NCI-H146 treated with DMSO at 0.1 percent for 48 hours (cell line): ENCODE results near the gene DNAJC5.
A peak's percentile ranks its signal among the peaks of the same experiment; 100 is the strongest.
"Not testable (repeated sequence)": the region's sequence is repeated elsewhere in the genome, so short reads cannot be mapped to it uniquely, and the experiment has no call there.

Experiments
- DNase-seq: peaks from one replicate; lab custom pipeline; 2025; ENCODE audit not compliant: unreplicated experiment; lab: John Stamatoyannopoulos, UW

The DNAJC5 gene

GRCh38 chr20:63966172-63966943, 71.4 kb downstream of the DNAJC5 start:
- no peak for DNase-seq

GRCh38 chr20:63966944-63967322, 72.0 kb downstream of the DNAJC5 start:
- no peak for DNase-seq

- DNase-seq = no peak
Observed at GRCh38 chr20:63967330-63968135, 72.6 kb downstream of the DNAJC5 start.

GRCh38 chr20:63968136-63968927, 73.4 kb downstream of the DNAJC5 start:
- DNase-seq = no peak

- DNase-seq = no peak
Observed at GRCh38 chr20:63968928-63969760, 74.2 kb downstream of the DNAJC5 start.

- no peak for DNase-seq
Observed at GRCh38 chr20:63969838-63970713, 75.2 kb downstream of the DNAJC5 start, which contains the start of gene ZNF512B. Gene ZNF512B, minus strand, starts transcription at chr20:63969930. Its CDS starts 1,980 bp downstream, at chr20:63967950.

GRCh38 chr20:63970714-63971431, 75.9 kb downstream of the DNAJC5 start:
- DNase-seq = no peak

- DNase-seq = not testable (repeated sequence)
Observed at GRCh38 chr20:63971960-63972311, 77.0 kb downstream of the DNAJC5 start.

GRCh38 chr20:63972312-63973159, 77.6 kb downstream of the DNAJC5 start:
- no peak for DNase-seq

GRCh38 chr20:63973160-63973479, 78.2 kb downstream of the DNAJC5 start:
- no peak for DNase-seq

GRCh38 chr20:63973636-63974401, 78.9 kb downstream of the DNAJC5 start:
- peak; percentile 74 for DNase-seq

- DNase-seq = peak; percentile 95
Observed at GRCh38 chr20:63974402-63975200, 79.7 kb downstream of the DNAJC5 start.

- DNase-seq = not testable (repeated sequence)
Observed at GRCh38 chr20:63976511-63976910, 81.6 kb downstream of the DNAJC5 start.

GRCh38 chr20:63976980-63977738, 82.2 kb downstream of the DNAJC5 start:
- DNase-seq = no peak

GRCh38 chr20:63977739-63978276, 82.9 kb downstream of the DNAJC5 start:
- DNase-seq = no peak
